ENCODE data around the gene OCEL1.
A peak's percentile ranks its signal among the peaks of the same experiment; 100 is the strongest.
"Not testable (repeated sequence)": the region's sequence is repeated elsewhere in the genome, so short reads cannot be mapped to it uniquely, and the experiment has no call there.

Gene OCEL1

DNA sequence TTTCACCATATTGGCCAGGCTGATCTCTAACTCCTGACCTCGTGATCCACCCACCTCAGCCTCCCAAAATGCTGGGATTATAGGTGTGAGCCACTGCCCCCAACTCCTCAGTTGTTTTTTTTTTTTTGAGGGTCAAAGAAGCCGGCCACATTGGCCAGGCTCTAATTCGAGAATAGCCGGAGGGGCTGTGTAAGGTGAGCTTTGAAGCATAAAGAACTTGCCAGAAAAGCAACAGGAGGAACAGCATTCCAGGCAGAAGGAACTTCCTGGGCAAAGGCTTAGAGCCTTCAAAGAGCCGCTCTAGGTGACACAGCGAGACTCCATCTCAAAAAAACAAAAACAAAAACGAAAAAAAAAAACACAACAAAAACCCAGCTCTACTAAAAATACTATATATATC lies 40.0 kb downstream of the OCEL1 start:
- no peak for DNase-seq

GRCh38 chr19:17266589-17266974 lies 40.6 kb downstream of the OCEL1 start:
- DNase-seq: peak in 1 of 2 donors; percentile 6

DNA sequence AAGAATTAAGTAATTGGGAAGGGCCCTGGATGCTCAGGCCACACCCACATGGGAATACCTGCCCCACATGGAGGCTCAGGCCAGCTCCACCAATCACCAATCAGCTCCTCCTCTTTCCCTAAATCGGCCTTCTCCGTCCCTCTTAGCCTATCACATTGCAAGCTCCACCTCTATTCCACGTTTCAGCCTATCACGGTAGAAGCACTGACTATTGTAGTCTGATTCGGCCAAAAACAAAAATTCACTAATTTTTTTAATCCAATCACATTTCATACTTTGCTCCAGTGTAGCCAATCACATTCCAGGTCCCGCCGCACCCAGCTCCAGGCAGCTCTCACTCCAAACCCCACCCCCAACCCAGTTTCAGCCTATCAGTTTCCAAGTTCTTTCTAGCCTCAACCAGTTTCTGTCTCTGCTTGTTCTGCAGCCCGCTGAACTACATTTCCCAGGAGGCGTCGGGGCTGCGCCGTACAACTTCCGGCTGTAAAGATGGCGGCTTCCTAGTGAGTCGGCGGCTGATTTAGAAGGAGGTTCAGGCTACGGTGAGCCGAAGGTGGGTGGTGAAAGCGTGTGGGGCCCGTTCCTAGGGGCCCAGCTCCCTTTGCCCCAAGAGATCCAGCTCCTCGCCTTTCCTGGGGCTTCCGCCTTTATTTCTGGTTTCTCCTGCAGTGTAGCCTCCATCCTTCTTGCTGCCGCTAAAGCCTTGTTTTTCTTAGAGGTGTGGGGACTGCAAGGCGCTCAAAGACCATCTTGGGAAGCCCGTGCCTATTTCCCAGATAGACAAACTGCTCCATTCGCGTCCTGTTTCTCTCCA lies 41.2 kb downstream of the OCEL1 start, which contains the start of gene BABAM1:
Gene BABAM1 (plus strand): TSS at position 469 of the 814 bp plus-strand sequence. CDS start 1,364 bp downstream, outside the sequence.
- DNase-seq: peak; percentile 98 to 99

DNA sequence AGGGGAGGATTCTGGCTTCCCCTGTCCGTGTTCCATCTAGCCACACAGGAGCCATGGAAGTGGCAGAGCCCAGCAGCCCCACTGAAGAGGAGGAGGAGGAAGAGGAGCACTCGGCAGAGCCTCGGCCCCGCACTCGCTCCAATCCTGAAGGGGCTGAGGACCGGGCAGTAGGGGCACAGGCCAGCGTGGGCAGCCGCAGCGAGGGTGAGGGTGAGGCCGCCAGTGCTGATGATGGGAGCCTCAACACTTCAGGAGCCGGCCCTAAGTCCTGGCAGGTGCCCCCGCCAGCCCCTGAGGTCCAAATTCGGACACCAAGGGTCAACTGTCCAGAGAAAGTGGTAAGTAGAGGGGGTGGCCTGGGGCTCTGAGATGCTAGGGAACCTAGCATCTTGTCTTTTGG lies 42.7 kb downstream of the OCEL1 start:
- DNase-seq: no peak

DNA sequence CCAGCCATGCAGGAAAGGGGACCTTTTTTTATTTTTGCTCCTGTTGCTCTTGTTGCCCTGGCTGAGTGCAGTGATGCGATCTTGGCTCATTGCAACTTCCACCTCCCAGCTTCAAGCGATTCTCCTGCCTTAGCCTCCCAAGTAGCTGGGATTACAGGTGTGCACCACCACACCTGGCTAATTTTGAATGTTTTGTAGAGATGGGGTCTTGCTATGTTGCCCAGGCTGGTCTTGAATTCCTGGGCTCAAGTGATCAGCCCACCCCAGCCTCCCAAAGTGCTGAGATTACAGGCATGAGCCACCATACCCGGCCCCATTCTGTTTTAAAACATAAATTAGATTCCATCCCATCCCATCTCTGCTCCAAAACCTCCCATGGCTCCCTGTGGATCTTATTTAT lies 48.9 kb downstream of the OCEL1 start:
- DNase-seq: not testable (repeated sequence)

DNA sequence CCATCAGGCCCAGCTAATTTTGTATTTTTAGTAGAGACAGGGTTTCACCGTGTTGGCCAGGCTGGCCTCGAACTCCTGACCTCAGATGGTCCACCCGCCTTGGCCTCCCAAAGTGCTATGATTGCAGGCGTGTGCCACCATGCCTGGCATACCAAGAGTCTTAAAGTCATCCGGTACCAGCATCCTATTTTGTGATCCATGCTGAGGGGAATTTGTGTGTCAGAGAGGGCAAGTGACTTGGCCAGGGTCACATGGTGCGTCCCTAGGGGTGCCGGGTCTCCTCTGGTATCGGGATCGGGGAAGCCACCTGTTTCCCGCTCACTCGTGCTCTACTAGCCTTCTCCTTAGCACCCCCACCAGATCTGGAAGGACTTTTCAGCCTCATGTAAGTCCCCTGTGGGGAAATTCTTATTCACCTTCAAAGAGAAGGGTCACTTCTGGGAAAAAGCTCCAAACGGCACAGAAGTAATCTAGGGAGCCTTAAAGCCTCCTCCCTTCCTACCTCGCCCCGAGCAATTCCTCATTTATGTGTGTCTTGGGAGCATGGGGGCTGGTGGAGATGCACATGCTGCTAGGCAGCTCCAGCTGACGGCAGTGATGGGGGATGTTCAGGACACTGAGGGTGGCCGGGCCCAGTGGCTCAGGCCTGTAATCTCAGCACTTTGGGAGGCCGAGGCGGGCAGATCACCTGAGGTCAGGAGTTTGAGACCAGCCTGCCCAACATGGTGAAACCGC lies 49.6 kb downstream of the OCEL1 start:
- DNase-seq: no peak

All from inflammatory macrophage (primary cell).